Activated CD4-positive, alpha-beta T cell treated with anti-CD3 and anti-CD28 coated beads for 1 hour (primary cell): ENCODE measurements around the gene LRRC7.
"Not testable (repeated sequence)": the region's sequence is repeated elsewhere in the genome, so short reads cannot be mapped to it uniquely, and the experiment has no call there.

Experiments
- DNase-seq: peaks from one replicate; pipeline ENCODE4 v3.0.0-alpha.2; 2020

Gene LRRC7

GRCh38 chr1:69987881-69988280, 420.2 kb downstream of the LRRC7 start:
- DNase-seq, result no peak

GRCh38 chr1:69991644-69992043, 423.9 kb downstream of the LRRC7 start:
- no peak for DNase-seq

GRCh38 chr1:69992594-69992993, 424.9 kb downstream of the LRRC7 start:
- DNase-seq, result no peak

GRCh38 chr1:69993810-69994209, 426.1 kb downstream of the LRRC7 start:
- DNase-seq, result no peak

GRCh38 chr1:69994241-69994640, 426.5 kb downstream of the LRRC7 start:
- no peak for DNase-seq

- no peak for DNase-seq
Measured at GRCh38 chr1:69998847-69999246, 431.1 kb downstream of the LRRC7 start.

- DNase-seq, result no peak
Measured at GRCh38 chr1:70003211-70003908, 435.6 kb downstream of the LRRC7 start.

- DNase-seq, result no peak
Measured at GRCh38 chr1:70005386-70006034, 437.8 kb downstream of the LRRC7 start.

- DNase-seq, result no peak
Measured at GRCh38 chr1:70008660-70009059, 440.9 kb downstream of the LRRC7 start.

GRCh38 chr1:70017770-70018169, 450.0 kb downstream of the LRRC7 start:
- no peak for DNase-seq

GRCh38 chr1:70024272-70024671, 456.6 kb downstream of the LRRC7 start:
- DNase-seq, result no peak

- DNase-seq, result no peak
Measured at GRCh38 chr1:70025052-70025451, 457.3 kb downstream of the LRRC7 start.

GRCh38 chr1:70025846-70026245, 458.1 kb downstream of the LRRC7 start:
- no peak for DNase-seq

- DNase-seq, result no peak
Measured at GRCh38 chr1:70033266-70033873, 465.6 kb downstream of the LRRC7 start.

GRCh38 chr1:70033936-70034335, 466.2 kb downstream of the LRRC7 start:
- DNase-seq, result no peak

GRCh38 chr1:70034403-70034802, 466.7 kb downstream of the LRRC7 start:
- DNase-seq, result no peak

GRCh38 chr1:70038025-70038424, 470.3 kb downstream of the LRRC7 start:
- no peak for DNase-seq

- no peak for DNase-seq
Measured at GRCh38 chr1:70039485-70039884, 471.8 kb downstream of the LRRC7 start.

- no peak for DNase-seq
Measured at GRCh38 chr1:70041317-70042045, 473.8 kb downstream of the LRRC7 start.

- DNase-seq, result no peak
Measured at GRCh38 chr1:70042090-70042731, 474.5 kb downstream of the LRRC7 start.

GRCh38 chr1:70043804-70044203, 476.1 kb downstream of the LRRC7 start:
- DNase-seq, result no peak

- DNase-seq, result no peak
Measured at GRCh38 chr1:70044832-70045231, 477.1 kb downstream of the LRRC7 start.

- DNase-seq, result not testable (repeated sequence)
Measured at GRCh38 chr1:70045581-70045980, 477.9 kb downstream of the LRRC7 start.
